GM12878 (cell line): ENCODE data around the gene HPS5. TPM values are rescaled to one million over a fixed set of nuclear protein-coding genes. Genes with fewer than 3 reads are reported as not detected.

Source experiments
- ATAC-seq: fragments of 200-7000 bp; cut with Tn5 transposase; 3 replicates; pipeline ENCODE4 v1.9.1; 2020; ENCODE audit warnings: mild to moderate bottlenecking, moderate library complexity
- BruUV-seq: library from RNA; stranded (reverse); fragments of 400-500 nt; replicated peaks from 2 replicates; lab custom pipeline; 2021; lab: Mats Ljungman, UMichigan
- CTCF ChIA-PET: fragments of 300-600 bp; sonication (Branson Sonifier 250); formaldehyde crosslinking; extraction: SDS; loops from one replicate; lab custom pipeline; 2021; ENCODE audit warnings: inconsistent platforms; lab: Yijun Ruan, JAX
- POLR2A ChIA-PET: fragments of 350-600 bp; formaldehyde crosslinking; extraction: SDS; loops from one replicate; lab custom pipeline; 2021; ENCODE audit warnings: inconsistent platforms; lab: Charles Lee
- RAD21 ChIA-PET: fragments of 300-600 bp; sonication (Branson Sonifier 250); formaldehyde crosslinking; loops from one replicate; lab custom pipeline; 2023; ENCODE audit warnings: antibody characterized with exemption; ENCODE audit not compliant: unreplicated experiment; lab: Charles Lee
- SMC1A ChIA-PET: fragments of 300-600 bp; sonication (Branson Sonifier 250); formaldehyde crosslinking; loops from one replicate; lab custom pipeline; 2023; ENCODE audit not compliant: unreplicated experiment, uncharacterized antibody; lab: Charles Lee
- DNase-seq: peaks from one replicate; pipeline ENCODE4 v3.0.0-alpha.2; 2011; ENCODE audit warnings: low read depth, low spot score
- FAIRE-seq: peaks from 3 replicates; lab custom pipeline; 2011; peaks lifted over from hg19 to GRCh38; lab: Jason Lieb, UNC
- H2AFZ ChIP-seq: 2 replicates; pipeline ENCODE4 v1.6.0; 2011; ENCODE audit warnings: low read depth, low read length, control low read depth; ENCODE audit not compliant: control insufficient read depth
- H3K27ac ChIP-seq: 2 replicates; pipeline ENCODE4 v1.5.1; 2011; ENCODE audit warnings: control low read depth; ENCODE audit not compliant: control insufficient read depth, insufficient read depth
- H3K27me3 ChIP-seq, 2 experiments: replicated peaks in 1 of 2; 2 replicates each; pipeline versions ENCODE4 v1.6.0 to v1.6.1; 2011; ENCODE audit warnings: low read length in 1 of 2; ENCODE audit not compliant: control insufficient read depth in 2 of 2, insufficient read depth in 2 of 2
- H3K36me3 ChIP-seq, 2 experiments: 2 replicates each; pipeline ENCODE4 v1.5.1; 2011; ENCODE audit warnings: low read length in 1 of 2; ENCODE audit not compliant: control insufficient read depth in 2 of 2, insufficient read depth in 2 of 2
- H3K4me1 ChIP-seq: 2 replicates; pipeline ENCODE4 v1.6.1; 2011; ENCODE audit warnings: mild to moderate bottlenecking, low read length, moderate library complexity, mixed read lengths; ENCODE audit not compliant: control insufficient read depth, insufficient read depth
- H3K4me2 ChIP-seq: 2 replicates; pipeline ENCODE4 v1.6.0; 2011; ENCODE audit warnings: control low read depth; ENCODE audit not compliant: control insufficient read depth, insufficient read depth
- H3K4me3 ChIP-seq: fragments of 200-600 bp; sonication (generic); 2 replicates; pipeline ENCODE4 v1.5.1; 2016
- H3K79me2 ChIP-seq: 2 replicates; pipeline ENCODE4 v1.6.0; 2011; ENCODE audit warnings: low read length; ENCODE audit not compliant: control insufficient read depth, insufficient read depth
- H3K9ac ChIP-seq: 2 replicates; pipeline ENCODE4 v1.8.0; 2011; ENCODE audit warnings: low read length, control low read depth, mixed read lengths; ENCODE audit not compliant: control insufficient read depth, insufficient read depth
- H3K9me3 ChIP-seq: replicated peaks from 3 replicates; pipeline ENCODE4 v1.5.1; 2011; ENCODE audit warnings: mild to moderate bottlenecking, low read length; ENCODE audit not compliant: control insufficient read depth, insufficient read depth
- H4K20me1 ChIP-seq: 2 replicates; pipeline ENCODE4 v1.6.0; 2011; ENCODE audit not compliant: control insufficient read depth, insufficient read depth
- CHD4 ChIP-seq: fragments of 200-600 bp; sonication (generic); IDR thresholded peaks from 2 replicates; pipeline ENCODE4 v1.6.1; 2016; ENCODE audit warnings: mild to moderate bottlenecking
- EP300 ChIP-seq, 2 experiments: fragments of 150-350 bp in 1 of 2; IDR thresholded peaks; 2 replicates each; pipeline ENCODE4 v1.6.1; 2011 to 2012; ENCODE audit warnings: low read depth in 2 of 2, low read length in 2 of 2, borderline replicate concordance in 1 of 2, improper control_type of control experiment in 1 of 2, inconsistent platforms in 1 of 2; ENCODE audit not compliant: control insufficient read depth in 1 of 2
- EZH2 ChIP-seq: IDR thresholded peaks from 2 replicates; pipeline ENCODE4 v1.6.1; 2012; ENCODE audit warnings: low read depth, mild to moderate bottlenecking, control low read depth, inconsistent platforms, low read length, borderline replicate concordance; ENCODE audit not compliant: control insufficient read depth
- HCFC1 ChIP-seq: fragments of 150-350 bp; IDR thresholded peaks from 2 replicates; pipeline ENCODE4 v1.6.1; 2014; ENCODE audit warnings: low read length
- POLR2AphosphoS5 ChIP-seq: IDR thresholded peaks from 2 replicates; pipeline ENCODE4 v1.6.1; 2011; ENCODE audit warnings: mild to moderate bottlenecking, low read length, inconsistent platforms
- TARDBP ChIP-seq: IDR thresholded peaks from 2 replicates; pipeline ENCODE4 v1.6.1; 2016; ENCODE audit warnings: borderline replicate concordance
- WGBS: methylation state at CpG from one replicate; pipeline ENCODE4 v1.1.6; 2016; ENCODE audit warnings: low lambda C conversion rate; ENCODE audit not compliant: insufficient replicate concordance, insufficient coverage; ENCODE audit errors: missing lambda C conversion rate; 5-methylcytosine and 5-hydroxymethylcytosine counted together
- in situ Hi-C: fragments of 300-500 bp; cut with MboI; formaldehyde crosslinking; loops from 9 replicates; pipeline ENCODE4 v1.14.3; 2018; ENCODE audit warnings: mixed read lengths
- intact Hi-C: fragments of 100-400 bp; cut with micrococcal nuclease; formaldehyde crosslinking; loops from one replicate; pipeline ENCODE4 v1.14.2; 2022; ENCODE audit not compliant: unreplicated experiment
- polyA plus RNA-seq, 11 experiments: library from polyadenylated mRNA; depleted of rRNA in 4 of 11; unstranded in 6 of 11; stranded (reverse) in 5 of 11; fragments of >200 nt; fragmentation: Nextera tagmentation in 4 of 11; fragmentation: Illumina TruSeq in 1 of 11; extraction: Ambion mirVana in 4 of 11; extraction: Trizol in 1 of 11; gene quantifications; 1 replicate in 1 of 11; 2 replicates in 10 of 11; pipeline versions ENCODE4 v1.2.1 to v1.2.3, GENCODE V29; 2011 to 2016; ENCODE audit warnings: inconsistent platforms in 2 of 11, missing spikeins in 2 of 11, low read depth in 1 of 11
- total RNA-seq, 4 experiments: library from RNA; depleted of rRNA in 3 of 4; stranded (reverse); fragments of >200 nt in 3 of 4; fragmentation: Illumina TruSeq in 1 of 4; extraction: Trizol in 1 of 4; gene quantifications; 2 replicates each; pipeline versions ENCODE4 v1.2.1 to v1.2.3, GENCODE V29; 2013 to 2021
- TF ChIP-seq, protein P1 (sequence below): fragments of 450-650 bp; IDR thresholded peaks from 2 replicates; pipeline ENCODE4 v1.6.1; 2017; ENCODE audit warnings: mild to moderate bottlenecking
- TF ChIP-seq, protein P2 (sequence below): IDR thresholded peaks from 2 replicates; pipeline ENCODE4 v1.6.1; 2011; ENCODE audit warnings: low read depth, mild to moderate bottlenecking, low read length, moderate library complexity, borderline replicate concordance; ENCODE audit errors: extremely low read depth
- TF ChIP-seq, protein P3 (sequence below), 3 experiments: IDR thresholded peaks in 2 of 3; conservative IDR thresholded peaks in 1 of 3; 2 replicates each; pipeline ENCODE4 v1.5.1; 2011; ENCODE audit warnings: low read depth in 3 of 3, low read length in 3 of 3, mild to moderate bottlenecking in 3 of 3, control low read depth in 2 of 3, moderate library complexity in 2 of 3, inconsistent platforms in 1 of 3, mixed read lengths in 1 of 3; ENCODE audit not compliant: control insufficient read depth in 2 of 3, insufficient read depth in 1 of 3; ENCODE audit errors: extremely low read depth in 1 of 3
- TF ChIP-seq, protein P4 (sequence below): fragments of 450-650 bp; formaldehyde crosslinking; IDR thresholded peaks from 2 replicates; pipeline ENCODE4 v1.4.0; 2020; ENCODE audit warnings: mild to moderate bottlenecking, moderate library complexity

HPS5 gene
- total and polyA plus RNA-seq, 10 of the 15 experiments (the other 5 are each of a cell fraction or from before 2014, with no cell fraction given), result 11.9 to 32.6 (median 23.5) TPM

DNA sequence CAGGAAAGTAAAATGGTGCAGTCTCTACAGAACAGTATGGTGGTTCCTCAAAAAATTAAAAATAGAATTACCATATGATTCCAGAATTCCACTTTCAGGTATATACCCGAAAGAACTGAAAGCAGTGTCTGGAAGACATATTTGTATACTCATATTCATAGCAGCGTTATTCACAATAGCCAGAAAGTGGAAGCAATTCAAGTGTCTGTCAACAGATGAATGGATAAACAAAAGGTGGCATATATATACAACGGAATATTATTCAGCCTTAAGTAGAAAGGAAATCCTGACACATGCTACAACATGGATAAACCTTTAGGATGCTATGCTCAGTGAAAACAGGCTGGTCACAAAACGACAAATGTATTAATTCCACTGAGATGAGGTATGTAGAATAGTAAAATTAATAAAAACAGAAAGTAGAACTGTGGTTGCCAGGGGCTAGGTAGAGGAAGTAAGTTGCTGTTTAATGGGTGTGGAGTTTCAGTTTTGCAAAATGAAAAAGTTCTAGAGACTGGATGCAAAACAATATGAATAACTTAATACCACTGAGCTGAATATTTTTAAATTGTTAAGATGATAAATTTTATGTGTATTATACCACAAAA lies 41.4 kb downstream of the HPS5 start (continued):
- TF ChIP-seq EZH2, result no peak

DNA sequence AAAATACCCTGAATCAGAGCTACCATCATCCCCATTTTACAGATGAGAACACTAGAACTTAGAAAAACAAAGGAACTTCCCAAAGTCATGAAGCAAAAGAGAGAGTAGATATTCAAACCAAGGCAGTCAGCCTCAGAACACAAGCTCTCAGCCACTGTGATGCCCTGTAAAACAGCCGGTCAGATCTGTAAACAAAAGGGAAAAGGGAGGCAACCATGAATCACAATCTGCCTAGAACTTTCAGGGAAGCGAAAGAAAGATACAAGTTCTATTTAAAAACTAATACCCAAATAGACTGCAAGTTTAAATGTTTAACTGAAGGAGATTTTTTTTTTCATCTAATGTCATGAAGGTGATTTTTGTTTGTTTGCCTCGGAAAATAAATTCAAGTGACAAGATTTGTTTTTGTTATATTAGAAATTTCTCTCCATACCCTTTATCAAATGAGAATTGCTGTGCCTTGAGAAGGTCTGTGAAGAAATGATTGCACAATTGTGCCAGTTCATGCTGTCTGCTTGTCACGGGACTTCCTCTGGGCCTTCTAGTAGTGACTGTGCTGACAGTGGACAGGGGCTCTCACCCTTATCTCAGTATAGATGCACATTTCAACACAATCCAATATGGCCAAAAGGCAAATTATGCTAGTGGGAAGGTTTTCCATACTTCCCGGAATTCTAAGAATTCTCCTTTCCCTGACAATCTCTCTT lies 44.2 kb downstream of the HPS5 start:
- Histone ChIP-seq H3K4me1 (peaks cover 11% of the 10 kb centered on the region), H3K79me2 (no peaks in the 10 kb centered on the region), H3K4me3 (no peak overlapping the region), H3K27me3 (no peaks in the 10 kb centered on the region), H3K36me3 (peaks cover 7 to 27% of the 10 kb centered on the region in 2 experiments), H3K27ac (no peak overlapping the region), H3K9me3 (no peaks in the 10 kb centered on the region), H2AFZ (no peak overlapping the region), H3K9ac (no peak overlapping the region), H3K4me2 (no peak overlapping the region), H4K20me1 (no peaks in the 10 kb centered on the region)
- in situ Hi-C loops, result no loop called here
- 96% methylated on average over 5 of the region's 5 CpGs for WGBS
- intact Hi-C loops, result no loop called here
- ChIA-PET SMC1A (interaction anchor here (1.0 kb wide), 1 partner anchor 30 kb away, joined by 3 read pairs; no protein-coding TSS in a partner anchor), CTCF (interaction anchor here (0.6 to 1.3 kb wide), 4 partner anchors 34 to 377 kb away, joined by 3 to 6 read pairs (median 4); no protein-coding TSS in a partner anchor), RAD21 (no interaction called here), POLR2A (interaction anchor here (0.6 to 1.3 kb wide), 4 partner anchors 7 to 1197 kb away, joined by 3 to 5 read pairs (median 3); no protein-coding TSS in a partner anchor)
- FAIRE-seq (no peak), ATAC-seq (no peak), DNase-seq (no peak)
- no TSS peak for BruUV-seq
- TF ChIP-seq EP300 (IDR thresholded peaks at IDR 0.05; ENCODE audit: borderline replicate concordance in 1 of 2, control insufficient read depth in 1 of 2, low read depth in 2 of 2, low read length in 2 of 2), result no peak
- no peak for TF ChIP-seq HCFC1
- TF ChIP-seq CHD4, result no peak
- TF ChIP-seq, protein P1, sequence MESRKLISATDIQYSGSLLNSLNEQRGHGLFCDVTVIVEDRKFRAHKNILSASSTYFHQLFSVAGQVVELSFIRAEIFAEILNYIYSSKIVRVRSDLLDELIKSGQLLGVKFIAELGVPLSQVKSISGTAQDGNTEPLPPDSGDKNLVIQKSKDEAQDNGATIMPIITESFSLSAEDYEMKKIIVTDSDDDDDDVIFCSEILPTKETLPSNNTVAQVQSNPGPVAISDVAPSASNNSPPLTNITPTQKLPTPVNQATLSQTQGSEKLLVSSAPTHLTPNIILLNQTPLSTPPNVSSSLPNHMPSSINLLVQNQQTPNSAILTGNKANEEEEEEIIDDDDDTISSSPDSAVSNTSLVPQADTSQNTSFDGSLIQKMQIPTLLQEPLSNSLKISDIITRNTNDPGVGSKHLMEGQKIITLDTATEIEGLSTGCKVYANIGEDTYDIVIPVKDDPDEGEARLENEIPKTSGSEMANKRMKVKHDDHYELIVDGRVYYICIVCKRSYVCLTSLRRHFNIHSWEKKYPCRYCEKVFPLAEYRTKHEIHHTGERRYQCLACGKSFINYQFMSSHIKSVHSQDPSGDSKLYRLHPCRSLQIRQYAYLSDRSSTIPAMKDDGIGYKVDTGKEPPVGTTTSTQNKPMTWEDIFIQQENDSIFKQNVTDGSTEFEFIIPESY, result no peak
- TF ChIP-seq, protein P2, sequence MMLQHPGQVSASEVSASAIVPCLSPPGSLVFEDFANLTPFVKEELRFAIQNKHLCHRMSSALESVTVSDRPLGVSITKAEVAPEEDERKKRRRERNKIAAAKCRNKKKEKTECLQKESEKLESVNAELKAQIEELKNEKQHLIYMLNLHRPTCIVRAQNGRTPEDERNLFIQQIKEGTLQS, result no peak
- TF ChIP-seq, protein P3, sequence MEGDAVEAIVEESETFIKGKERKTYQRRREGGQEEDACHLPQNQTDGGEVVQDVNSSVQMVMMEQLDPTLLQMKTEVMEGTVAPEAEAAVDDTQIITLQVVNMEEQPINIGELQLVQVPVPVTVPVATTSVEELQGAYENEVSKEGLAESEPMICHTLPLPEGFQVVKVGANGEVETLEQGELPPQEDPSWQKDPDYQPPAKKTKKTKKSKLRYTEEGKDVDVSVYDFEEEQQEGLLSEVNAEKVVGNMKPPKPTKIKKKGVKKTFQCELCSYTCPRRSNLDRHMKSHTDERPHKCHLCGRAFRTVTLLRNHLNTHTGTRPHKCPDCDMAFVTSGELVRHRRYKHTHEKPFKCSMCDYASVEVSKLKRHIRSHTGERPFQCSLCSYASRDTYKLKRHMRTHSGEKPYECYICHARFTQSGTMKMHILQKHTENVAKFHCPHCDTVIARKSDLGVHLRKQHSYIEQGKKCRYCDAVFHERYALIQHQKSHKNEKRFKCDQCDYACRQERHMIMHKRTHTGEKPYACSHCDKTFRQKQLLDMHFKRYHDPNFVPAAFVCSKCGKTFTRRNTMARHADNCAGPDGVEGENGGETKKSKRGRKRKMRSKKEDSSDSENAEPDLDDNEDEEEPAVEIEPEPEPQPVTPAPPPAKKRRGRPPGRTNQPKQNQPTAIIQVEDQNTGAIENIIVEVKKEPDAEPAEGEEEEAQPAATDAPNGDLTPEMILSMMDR (IDR thresholded peaks at IDR 0.05 in 2 of 3, conservative IDR thresholded peaks at IDR 0.05 in 1 of 3; ENCODE audit: control insufficient read depth in 2 of 3, extremely low read depth in 1 of 3, insufficient read depth in 1 of 3, low read depth in 3 of 3, low read length in 3 of 3), result no peak
- no peak for TF ChIP-seq TARDBP
- TF ChIP-seq, protein P4, sequence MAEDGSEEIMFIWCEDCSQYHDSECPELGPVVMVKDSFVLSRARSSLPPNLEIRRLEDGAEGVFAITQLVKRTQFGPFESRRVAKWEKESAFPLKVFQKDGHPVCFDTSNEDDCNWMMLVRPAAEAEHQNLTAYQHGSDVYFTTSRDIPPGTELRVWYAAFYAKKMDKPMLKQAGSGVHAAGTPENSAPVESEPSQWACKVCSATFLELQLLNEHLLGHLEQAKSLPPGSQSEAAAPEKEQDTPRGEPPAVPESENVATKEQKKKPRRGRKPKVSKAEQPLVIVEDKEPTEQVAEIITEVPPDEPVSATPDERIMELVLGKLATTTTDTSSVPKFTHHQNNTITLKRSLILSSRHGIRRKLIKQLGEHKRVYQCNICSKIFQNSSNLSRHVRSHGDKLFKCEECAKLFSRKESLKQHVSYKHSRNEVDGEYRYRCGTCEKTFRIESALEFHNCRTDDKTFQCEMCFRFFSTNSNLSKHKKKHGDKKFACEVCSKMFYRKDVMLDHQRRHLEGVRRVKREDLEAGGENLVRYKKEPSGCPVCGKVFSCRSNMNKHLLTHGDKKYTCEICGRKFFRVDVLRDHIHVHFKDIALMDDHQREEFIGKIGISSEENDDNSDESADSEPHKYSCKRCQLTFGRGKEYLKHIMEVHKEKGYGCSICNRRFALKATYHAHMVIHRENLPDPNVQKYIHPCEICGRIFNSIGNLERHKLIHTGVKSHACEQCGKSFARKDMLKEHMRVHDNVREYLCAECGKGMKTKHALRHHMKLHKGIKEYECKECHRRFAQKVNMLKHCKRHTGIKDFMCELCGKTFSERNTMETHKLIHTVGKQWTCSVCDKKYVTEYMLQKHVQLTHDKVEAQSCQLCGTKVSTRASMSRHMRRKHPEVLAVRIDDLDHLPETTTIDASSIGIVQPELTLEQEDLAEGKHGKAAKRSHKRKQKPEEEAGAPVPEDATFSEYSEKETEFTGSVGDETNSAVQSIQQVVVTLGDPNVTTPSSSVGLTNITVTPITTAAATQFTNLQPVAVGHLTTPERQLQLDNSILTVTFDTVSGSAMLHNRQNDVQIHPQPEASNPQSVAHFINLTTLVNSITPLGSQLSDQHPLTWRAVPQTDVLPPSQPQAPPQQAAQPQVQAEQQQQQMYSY (CRISPR knock-in tag), result no peak
- TF ChIP-seq POLR2AphosphoS5, result no peak
